GM21526 (cell line): Measurements from ENCODE around the gene ANO6.
A peak's percentile ranks its signal among the peaks of the same experiment; 100 is the strongest.

Experiments
- ATAC-seq: cut with Tn5 transposase; IDR thresholded peaks from one replicate; pipeline ENCODE4 v1.9.1; 2021; ENCODE audit warnings: moderate library complexity; ENCODE audit not compliant: unreplicated experiment, low FRiP score

Gene ANO6

DNA sequence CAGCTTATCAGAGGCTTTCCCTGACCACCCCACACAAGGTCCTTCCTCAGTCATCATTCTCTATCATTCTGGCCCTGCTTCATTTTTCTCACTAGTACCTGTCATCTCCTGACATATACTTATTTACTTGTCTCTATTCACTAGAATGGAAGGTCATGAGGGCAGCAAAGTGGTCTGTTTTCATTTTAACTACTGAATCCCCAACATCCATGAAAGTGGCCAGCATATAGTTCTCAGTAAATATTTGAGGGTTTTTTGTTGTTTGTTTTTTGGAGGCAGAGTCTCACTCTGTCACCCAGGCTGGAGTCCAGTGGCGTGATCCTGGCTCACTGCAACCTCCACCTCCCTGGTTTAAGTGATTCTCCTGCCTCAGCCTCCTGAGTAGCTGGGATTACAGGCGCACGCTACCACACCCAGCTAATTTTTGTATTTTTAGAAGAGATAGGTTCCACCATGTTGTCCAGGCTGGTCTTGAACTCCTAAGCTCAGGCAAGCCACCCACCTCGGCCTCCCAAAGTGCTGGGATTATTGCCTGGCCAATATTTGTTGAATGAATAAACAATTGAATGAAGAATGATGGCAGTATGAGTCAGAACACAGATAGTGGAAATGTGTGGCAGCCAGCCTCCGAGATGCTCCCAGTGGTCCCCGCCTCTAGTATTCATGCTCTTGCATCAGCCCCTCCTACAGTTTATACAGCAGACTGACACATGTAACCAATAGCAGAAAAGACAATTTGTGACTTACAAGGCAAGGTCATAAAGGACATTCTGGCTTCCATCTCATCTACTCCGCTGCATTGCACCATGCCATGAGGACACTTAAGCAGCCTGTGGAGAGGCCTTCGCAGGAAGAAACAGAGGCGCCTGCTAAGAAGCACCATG is 7.0 kb upstream of the ANO6 start:
- no peak for ATAC-seq

DNA sequence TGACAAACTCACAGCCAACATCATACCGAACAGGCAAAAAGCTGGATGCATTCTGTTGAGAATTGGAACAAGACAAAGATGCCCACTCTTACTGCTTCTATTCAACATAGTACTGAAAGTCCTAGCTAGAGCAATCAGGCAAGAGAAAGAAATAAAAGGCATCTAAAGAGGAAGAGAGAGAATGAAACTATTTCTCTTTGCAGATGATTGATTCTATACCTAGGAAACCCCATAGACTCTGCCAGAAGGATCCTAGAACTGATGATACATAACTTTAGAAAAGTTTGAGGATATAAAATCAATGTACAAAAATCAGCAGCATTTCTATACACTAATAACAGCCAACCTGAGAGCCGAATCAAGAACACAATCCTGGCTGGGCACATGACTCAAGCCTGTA is 6.1 kb upstream of the ANO6 start:
- no peak for ATAC-seq

DNA sequence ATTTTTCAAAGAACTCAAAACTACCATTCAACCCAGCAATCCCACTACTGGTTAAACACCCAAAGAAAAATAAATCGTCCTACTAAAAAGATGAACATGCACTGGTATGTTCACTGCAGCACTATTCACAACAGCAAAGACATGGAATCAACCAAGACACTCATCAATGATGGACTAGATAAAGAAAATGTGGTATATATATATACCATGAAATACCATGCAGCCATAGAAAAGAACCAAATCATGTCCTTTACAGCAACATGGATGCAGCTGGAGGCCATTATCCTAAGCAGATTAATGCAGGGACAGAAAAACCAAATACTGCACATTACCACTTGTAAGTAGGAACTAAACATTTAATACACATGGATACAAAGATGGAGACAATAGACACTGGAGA is 3.8 kb upstream of the ANO6 start:
- ATAC-seq, result no peak

DNA sequence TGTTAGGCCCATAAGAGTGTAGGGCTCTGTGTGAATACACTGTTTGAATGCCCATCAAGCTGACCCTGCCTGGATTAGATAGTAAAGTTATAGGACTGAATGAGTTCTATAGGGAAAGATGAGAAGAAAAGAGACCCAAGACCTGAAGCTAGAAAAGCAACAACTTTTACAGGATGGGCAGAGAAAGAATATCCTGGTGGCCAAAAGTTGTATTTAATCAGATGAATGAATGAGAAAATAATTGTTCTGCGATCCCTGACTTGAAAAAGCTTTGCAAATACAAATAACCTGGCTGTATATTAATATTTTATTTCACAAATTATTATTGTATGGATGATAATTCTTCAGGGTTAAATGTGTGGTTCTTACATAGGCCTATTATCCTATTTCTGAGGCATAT is 2.8 kb upstream of the ANO6 start:
- no peak for ATAC-seq

DNA sequence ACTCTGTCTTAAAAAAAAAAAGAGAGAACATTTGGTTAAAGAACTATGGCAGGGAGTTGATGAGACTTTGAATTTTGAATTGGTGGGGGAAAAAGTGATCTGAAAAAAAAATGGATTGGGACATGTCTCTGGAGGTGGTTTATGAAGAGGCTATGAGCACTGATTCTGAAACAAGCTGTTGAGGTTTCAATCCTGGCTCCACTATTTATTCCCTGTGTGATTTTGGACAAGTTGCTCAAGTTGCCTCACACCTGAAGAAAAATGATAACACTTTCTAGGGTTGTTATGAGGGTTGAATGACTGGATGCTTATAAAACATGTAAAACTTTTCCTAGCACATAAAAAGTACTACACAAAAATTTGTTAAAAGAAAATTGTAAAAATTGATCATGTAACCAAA is 1.8 kb upstream of the ANO6 start:
- ATAC-seq, result no peak

DNA sequence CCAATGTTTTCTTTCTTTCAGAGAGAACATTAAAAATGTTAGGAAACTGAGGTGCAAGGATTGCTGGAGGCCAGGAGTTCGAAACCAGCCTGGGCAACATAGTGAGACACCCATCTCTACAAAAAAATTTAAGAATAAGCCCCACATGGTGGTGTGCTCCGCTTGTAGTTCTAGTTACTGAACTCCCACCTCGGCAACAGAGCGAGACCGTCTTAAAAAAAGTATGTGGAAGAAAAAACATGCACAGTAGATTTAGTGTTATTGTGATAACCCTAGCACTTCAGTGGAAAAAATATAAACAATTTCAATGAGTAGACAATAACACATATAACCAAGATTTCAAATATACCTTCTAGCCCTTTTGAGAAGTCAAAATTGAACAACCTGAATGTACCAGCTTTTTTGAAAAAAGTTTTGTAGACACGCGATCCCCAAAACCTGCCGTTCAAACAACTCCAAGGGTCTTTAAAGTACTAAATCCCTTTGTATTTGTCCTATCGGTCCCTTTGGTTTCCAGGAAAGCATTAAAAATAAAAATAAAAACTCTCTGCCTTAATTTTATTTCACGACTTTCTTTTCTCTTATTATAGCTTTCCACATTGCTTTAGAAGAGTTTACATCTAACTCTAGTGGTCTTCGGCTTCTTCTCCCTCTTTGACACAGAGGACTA is 1.0 kb upstream of the ANO6 start:
- no peak for ATAC-seq

DNA sequence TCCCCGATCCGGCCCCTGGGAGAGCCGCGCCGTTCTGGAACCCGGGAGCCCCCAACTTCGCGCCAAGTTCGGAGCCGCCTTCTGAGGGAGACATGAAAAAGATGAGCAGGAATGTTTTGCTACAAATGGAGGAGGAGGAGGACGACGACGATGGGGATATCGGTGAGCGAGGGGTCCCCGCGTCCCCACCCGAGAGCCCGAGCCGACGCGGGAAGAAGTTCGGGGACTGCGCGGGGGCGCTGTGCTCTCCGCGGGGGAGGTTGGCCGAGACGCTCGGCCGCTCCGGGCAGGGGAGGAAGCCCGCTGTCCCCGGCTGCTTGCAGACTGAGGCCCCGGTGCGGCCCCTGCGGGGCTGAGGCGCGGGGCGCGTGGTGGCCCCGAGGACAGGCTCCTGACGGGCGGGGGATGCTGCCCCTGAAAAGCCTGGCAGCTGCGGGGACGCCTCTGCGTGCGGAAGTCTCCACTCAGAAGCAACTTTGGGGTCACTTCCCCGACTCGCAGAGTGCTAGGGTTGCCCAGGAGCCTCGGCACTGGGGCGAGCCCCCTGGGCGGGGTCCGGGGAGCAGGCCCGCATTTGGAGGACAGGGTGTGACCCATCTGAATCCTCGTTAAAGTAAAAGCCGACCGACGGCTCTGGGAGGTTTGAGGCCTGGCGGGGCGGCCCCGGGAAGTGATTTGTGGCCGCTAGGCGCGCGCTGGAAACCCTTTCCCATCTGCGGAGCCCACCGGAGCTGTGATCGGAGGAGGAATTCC is 511 bp downstream of the ANO6 start:
- ATAC-seq, result peak; percentile 46

DNA sequence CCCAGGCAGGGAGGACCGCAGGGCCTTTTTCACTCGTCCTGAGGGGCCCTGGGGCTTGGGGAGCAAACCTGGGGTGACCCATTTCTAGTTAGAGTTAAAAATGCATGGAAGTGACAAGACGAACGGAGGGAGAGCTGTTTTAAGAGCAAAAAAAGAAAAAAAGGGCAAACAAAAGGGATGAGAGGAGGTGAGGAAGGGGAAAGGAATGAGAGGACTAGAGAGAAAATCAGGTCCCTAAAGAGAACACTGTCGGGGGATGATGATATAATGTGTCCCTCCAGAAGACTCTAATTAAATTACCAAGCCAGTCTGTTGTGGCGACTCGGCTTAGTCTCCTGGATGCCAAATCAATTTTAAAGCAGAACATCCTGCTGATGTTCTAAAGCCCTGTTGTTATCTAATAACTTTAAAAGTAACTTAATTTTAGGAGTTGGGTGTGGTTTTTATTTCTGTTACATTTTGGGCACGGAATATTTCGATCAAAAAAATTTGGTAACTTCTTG is 1.1 kb downstream of the ANO6 start:
- ATAC-seq, result no peak

DNA sequence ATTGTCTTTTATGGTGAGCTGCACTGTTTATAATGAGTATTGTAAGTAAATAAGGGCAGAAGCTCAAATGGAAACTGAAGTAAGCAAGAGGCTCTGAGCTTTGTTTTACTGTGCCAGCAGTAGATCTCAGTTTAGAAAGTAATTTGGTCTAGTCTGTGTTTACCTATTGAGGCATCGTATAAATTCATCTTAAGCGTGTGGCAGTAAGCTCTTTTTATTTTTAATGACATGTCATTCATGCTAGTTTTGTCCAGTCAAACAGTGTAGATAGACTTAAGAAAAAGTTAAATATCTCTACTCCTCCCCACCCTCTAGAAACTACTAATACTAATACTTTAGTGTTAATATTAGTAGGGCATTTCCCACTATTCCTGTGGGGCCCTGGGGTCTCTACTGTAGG is 2.0 kb downstream of the ANO6 start:
- no peak for ATAC-seq

DNA sequence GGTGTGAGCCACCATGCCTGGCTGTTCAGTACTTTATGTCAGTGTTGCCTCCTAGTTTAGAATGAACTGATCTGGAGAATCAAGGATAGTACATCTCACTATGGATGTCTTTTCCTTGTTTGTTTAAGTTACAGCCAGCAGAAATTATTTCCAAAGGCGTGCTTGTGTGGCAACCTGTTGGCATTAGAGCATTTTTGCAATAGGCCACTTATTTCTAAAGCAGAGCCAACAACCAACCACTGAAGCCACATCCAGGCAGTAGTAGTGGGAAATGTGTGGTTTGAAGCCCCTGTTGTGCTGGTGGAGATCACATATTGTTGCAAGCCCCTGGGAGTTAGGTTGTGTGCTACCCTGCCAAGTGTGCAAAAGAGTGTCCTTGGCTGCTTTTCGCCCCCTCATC is 3.7 kb downstream of the ANO6 start:
- no peak for ATAC-seq

DNA sequence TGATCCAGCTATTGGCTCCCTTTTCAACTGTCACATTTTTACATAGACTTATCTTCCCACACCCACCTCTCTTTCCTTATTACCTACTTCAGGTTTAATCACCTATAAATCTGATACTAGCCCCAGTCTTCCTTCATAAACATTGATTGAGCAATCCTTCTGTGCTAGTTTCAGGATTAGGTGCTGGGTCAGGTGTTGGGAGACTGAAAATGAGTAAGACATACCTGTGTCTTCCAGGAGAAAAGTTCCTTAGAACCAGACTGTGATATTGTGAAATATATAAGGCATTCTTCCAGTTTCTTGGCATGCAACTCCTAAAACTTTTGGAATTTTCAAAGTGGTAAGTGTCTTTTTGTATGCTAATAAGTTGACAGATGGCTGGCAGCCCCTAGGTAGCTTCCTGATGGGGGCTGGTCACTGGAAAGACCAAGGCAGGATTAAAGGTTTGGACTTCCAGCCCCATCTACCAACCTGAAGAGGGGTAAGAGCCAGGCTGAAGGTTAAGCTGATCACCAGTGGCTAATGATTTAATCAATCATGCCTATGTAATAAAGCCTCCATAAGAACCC is 4.6 kb downstream of the ANO6 start:
- no peak for ATAC-seq

DNA sequence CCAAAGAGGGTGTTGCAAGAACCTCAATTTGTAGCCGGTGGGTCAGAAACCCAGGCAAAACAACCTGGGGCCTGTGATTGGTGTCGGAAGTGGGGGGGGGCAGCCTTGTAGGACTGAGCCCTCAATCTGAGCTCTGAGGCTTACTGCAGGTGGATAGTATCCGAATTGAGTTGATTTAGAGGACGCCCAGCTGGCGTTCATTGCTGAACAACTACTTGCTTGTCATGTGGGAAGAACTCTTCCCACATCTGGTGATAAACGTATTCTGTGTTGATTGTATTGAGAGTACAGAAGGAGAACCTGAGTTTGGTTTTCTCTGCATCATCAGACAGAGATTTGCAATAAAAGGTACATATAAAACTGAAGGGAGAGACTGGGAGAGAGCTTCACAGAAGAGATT is 5.1 kb downstream of the ANO6 start:
- no peak for ATAC-seq

DNA sequence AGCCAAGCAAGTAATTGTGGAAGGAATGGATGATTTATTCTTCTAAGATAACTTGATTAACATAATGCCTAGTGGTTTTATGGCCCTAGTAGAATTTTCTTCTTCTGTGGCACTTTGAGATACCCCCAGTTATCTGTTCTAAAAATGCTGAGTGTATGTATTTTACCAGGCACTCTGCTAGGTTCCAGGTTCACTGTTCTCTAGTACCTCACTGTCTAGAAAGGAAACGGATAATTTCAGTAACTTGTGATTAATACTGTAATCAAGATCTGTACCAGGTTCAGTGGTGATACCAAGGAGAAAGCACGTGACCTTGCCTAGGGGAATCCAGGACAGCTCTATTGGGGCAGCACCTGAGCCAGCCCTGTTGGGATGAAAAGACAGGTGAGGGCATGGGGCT is 8.0 kb downstream of the ANO6 start:
- ATAC-seq, result no peak

DNA sequence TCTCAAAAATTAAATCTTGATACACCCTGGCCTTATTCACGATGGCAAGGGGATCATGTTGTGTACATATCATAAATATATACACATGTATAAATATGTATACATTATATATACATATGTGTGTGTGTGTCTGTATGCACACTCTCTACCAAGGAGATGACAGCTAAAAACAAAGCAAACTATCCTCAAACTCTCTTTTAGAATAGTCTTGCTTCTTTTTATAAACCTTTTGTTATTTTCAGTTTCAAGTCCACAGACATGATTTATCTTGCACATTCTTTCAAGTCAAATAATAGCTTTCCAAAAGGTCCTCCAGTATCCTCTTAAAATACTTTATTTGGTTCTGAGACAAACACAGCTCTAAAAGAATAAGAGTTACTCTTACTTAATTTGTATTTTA is 8.4 kb downstream of the ANO6 start:
- ATAC-seq, result no peak

DNA sequence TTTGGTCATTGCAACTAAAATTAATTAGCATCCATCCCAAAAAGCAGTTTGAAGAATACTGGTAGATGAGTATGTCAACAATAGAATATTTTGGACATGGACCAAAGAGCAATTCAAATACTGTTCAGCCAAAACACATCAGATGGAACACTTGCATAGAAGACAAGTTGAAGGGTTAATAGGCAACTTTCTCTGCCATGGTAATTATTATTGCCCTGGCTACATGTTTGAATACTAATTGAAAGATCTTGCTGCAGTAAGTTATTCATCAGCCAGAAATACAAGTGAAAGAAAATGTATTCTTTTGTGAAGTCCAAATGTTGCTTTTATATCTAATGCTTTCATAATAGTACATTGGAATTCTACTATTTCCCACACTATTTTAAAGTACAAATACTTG is 10.1 kb downstream of the ANO6 start:
- no peak for ATAC-seq

DNA sequence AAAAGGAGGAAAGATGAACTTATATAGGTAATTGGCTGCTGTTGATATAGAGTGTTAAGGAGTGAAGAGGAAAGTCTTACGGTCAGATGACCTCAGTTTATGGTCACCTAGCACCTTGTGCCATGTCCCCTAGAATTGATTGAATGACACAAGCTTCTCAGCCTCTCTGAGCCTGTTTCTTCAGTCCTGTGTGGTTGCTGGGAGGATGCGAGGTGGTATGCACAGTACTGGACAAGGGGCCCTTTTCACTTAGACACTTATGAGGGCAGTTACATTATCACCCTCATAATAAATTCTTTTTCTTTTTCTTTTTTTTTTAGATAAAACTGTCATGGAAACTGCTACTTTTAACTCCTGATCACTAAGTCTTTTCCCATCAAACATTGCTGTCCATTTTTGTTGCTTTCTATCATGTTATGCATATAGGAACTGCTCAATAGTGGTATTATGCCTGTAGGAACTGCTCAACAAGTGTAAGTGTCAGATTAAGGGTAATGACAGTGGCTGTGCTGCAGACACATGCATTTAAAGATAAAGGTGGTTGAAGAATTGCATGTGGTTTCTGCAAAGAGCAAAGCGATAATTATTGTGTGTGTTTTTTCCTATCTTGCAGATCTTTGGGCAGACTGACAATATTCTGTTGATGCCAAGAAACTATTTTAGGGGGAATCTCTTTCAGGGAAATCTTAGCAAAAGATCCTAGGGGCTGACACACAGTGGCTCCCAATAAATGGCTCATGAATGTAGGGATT is 11.6 kb downstream of the ANO6 start:
- no peak for ATAC-seq

DNA sequence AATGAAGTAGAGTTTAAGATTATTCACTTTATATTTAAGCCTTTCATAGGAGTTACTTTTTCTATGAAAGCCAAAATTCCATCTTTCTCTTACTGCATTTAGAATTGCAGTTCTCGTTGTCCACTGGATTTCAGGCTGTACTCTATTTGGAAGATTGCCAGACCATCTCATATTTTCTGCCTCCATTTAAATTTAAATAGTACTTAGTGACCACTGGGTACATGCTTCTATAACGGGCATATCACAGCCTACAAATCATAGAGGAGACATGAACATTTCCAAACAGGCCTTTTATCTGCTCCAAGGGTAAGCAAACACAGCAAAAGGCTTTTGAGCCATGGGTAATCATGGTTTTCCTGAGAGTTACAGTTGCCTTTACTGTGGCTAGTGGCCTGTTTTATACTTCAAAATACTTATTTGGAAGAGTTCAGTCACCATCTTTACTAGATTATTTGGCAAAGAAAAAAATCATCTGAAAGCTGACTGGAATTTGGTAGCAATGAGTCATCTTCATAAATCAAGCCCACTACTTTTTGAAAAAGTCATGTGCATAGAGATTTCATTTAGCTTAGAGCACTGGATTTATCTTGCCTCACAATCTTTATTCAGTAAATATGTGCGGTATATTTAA is 15.7 kb downstream of the ANO6 start:
- no peak for ATAC-seq

DNA sequence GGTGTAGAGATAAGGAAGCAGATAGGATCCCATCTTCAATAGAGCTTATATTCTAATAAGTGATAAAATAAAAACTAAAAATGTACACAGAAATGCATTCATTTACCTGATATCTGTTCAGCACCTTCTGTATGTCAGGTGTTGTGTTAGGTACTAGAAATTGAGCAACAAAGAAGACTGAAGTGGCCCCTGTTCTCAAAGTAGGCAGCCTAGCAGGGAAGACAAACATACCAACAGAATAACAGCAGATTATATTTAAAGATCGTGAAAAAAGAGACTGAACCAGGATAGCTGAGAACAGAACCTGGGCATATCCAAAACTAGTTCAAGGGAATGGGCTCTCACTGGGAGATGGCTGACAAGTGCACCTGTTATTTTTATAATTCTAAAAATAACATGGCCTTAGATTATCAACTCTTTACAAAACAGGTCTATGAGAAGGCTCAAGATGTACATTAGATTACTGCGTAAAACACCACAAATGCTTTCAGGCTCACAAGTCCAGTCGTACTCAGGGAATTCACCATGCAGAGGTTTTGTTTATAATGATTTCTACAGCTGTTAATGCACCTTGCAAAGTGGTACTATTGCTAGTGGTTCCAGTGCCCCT is 16.4 kb downstream of the ANO6 start:
- ATAC-seq, result no peak

DNA sequence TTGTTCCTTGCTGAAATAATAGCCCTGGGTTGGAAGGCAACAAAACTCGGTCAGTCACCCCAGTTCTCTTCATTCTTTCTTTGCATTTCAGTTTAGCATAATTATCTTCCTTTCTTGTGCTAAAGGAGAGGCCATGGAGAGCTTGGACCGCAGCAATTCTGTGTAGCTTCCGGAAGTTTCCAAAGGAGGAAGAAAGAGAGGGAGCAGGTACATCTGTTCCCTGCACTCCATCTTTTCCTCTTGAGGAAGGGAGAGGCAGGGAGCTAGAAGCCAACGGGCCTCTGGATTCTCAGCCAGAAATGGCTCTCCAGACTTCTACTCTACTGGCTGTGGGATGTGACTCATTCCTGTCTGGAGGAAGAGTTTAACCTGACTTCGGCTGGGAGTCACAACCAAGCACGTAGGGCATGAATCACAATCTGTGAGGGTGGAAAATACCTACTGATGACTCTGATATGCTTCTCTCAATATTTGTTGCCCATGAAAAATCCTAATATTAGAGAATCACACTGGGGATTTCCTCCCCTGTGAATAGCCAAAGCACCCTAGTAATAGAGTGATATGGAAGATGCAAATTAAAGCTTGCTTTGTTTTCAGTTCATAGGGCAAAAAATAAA is 17.0 kb downstream of the ANO6 start:
- no peak for ATAC-seq
